NOMO-1 (cell line): ENCODE data around the gene CDC25A.
"Not testable (repeated sequence)": the region's sequence is repeated elsewhere in the genome, so short reads cannot be mapped to it uniquely, and the experiment has no call there.

Source experiments
- DNase-seq, 2 experiments: peaks; one replicate each; lab custom pipeline; 2025; ENCODE audit not compliant: unreplicated experiment in 2 of 2; lab: John Stamatoyannopoulos, UW

Gene CDC25A

DNA sequence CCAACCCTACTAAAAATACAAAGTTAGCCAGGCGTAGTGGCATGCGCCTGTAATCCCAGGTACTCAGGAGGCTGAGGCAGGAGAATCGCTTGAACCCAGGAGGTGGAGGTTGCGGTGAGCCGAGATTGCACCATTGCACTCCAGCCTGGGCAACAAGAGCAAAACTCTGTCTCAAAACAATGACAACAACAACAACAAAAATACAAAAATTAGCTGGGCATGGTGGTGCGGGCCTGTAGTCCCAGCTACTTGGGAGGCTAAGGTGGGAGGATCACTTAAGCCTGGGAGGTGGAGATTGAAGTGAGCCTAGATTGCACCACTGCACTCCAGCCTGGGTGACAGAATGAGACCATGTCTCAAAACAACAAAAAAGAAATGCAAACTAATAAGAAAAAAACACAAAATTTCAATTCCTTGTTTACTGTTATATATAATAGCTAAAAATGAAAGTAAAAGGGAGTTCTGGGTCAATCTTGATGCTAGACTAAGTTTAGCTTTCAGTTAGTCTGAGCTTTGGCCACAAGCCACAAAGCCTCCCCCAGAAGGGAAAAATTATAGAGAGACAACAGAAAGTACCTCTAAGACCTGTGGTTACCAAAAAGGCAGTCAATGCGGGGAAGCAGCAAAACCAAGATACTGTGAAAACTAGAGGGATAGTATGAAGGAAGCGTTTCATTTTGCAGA is 76.0 kb downstream of the CDC25A start:
- DNase-seq: not testable (repeated sequence)

GRCh38 chr3:48110463-48110862 is 77.8 kb downstream of the CDC25A start:
- no peak for DNase-seq

GRCh38 chr3:48107227-48107626 is 81.0 kb downstream of the CDC25A start:
- DNase-seq: no peak
